ENCODE data around the gene ZSWIM7. TPM values are rescaled to one million over a fixed set of nuclear protein-coding genes. Genes with fewer than 3 reads are reported as not detected.

The ZSWIM7 gene
- total and polyA plus RNA-seq, 2 experiments from 2014 or later = 16.3 to 50.4 TPM

- peak overlapping the region; percentile 15; the same call in 1 of the 2 replicates for H3K27ac ChIP-seq (ENCODE audit: low read depth)
- peaks cover 6% of the 10 kb centered on the region for H3K27me3 Mint-ChIP-seq (ENCODE audit: insufficient read depth, low read depth, poor library complexity)
- no peak overlapping the region for H2AFZ ChIP-seq
- no peak overlapping the region for H3K4me2 ChIP-seq
- H3K27ac Mint-ChIP-seq = no peak overlapping the region
- peaks cover 16% of the 10 kb centered on the region for H3K36me3 ChIP-seq (ENCODE audit: insufficient read depth)
- DNase-seq (ENCODE audit: low spot score) (no peak), ATAC-seq (no peak)
- no peaks in the 10 kb centered on the region for H3F3A ChIP-seq (replicated peaks; ENCODE audit: low read depth)
- TF ChIP-seq CREB1 (CRISPR knock-in tag; IDR thresholded peaks at IDR 0.05; ENCODE audit: low read depth) = no peak
- TF ChIP-seq, protein P1, sequence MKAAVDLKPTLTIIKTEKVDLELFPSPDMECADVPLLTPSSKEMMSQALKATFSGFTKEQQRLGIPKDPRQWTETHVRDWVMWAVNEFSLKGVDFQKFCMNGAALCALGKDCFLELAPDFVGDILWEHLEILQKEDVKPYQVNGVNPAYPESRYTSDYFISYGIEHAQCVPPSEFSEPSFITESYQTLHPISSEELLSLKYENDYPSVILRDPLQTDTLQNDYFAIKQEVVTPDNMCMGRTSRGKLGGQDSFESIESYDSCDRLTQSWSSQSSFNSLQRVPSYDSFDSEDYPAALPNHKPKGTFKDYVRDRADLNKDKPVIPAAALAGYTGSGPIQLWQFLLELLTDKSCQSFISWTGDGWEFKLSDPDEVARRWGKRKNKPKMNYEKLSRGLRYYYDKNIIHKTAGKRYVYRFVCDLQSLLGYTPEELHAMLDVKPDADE (IDR thresholded peaks at IDR 0.05) = no peak
- no peak for TF ChIP-seq JUNB (IDR thresholded peaks at IDR 0.05; ENCODE audit: unreplicated experiment)
- TF ChIP-seq EZH2 (IDR thresholded peaks at IDR 0.05; ENCODE audit: low read depth, unreplicated experiment) = no peak
- TF ChIP-seq, protein P2, sequence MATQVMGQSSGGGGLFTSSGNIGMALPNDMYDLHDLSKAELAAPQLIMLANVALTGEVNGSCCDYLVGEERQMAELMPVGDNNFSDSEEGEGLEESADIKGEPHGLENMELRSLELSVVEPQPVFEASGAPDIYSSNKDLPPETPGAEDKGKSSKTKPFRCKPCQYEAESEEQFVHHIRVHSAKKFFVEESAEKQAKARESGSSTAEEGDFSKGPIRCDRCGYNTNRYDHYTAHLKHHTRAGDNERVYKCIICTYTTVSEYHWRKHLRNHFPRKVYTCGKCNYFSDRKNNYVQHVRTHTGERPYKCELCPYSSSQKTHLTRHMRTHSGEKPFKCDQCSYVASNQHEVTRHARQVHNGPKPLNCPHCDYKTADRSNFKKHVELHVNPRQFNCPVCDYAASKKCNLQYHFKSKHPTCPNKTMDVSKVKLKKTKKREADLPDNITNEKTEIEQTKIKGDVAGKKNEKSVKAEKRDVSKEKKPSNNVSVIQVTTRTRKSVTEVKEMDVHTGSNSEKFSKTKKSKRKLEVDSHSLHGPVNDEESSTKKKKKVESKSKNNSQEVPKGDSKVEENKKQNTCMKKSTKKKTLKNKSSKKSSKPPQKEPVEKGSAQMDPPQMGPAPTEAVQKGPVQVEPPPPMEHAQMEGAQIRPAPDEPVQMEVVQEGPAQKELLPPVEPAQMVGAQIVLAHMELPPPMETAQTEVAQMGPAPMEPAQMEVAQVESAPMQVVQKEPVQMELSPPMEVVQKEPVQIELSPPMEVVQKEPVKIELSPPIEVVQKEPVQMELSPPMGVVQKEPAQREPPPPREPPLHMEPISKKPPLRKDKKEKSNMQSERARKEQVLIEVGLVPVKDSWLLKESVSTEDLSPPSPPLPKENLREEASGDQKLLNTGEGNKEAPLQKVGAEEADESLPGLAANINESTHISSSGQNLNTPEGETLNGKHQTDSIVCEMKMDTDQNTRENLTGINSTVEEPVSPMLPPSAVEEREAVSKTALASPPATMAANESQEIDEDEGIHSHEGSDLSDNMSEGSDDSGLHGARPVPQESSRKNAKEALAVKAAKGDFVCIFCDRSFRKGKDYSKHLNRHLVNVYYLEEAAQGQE (IDR thresholded peaks at IDR 0.05; ENCODE audit: unreplicated experiment) = no peak
- no peak for TF ChIP-seq EZH2phosphoT487 (IDR thresholded peaks at IDR 0.05; ENCODE audit: unreplicated experiment)
- no peak overlapping the region for H3K4me3 Mint-ChIP-seq
- no peaks in the 10 kb centered on the region for H4K20me1 ChIP-seq (replicated peaks; ENCODE audit: insufficient read depth)
- H3K27me3 ChIP-seq (ENCODE audit: insufficient read depth) = no peaks in the 10 kb centered on the region
- H3K4me1 ChIP-seq (ENCODE audit: insufficient read depth) = peaks cover 5% of the 10 kb centered on the region; the same call in 1 of the 2 replicates
- H3K36me3 Mint-ChIP-seq (ENCODE audit: low read depth) = peaks cover 87% of the 10 kb centered on the region
- no peaks in the 10 kb centered on the region for H3K9me3 Mint-ChIP-seq
- no peak overlapping the region for H3K4me3 ChIP-seq
- peaks cover 3% of the 10 kb centered on the region; the same call in 2 of the 3 replicates for H3K4me1 Mint-ChIP-seq
- no peaks in the 10 kb centered on the region; the same call in 1 of the 2 replicates for H3K79me2 ChIP-seq (replicated peaks; ENCODE audit: insufficient read depth)
- no peaks in the 10 kb centered on the region for H3K9me2 ChIP-seq (ENCODE audit: insufficient read depth)
These were observed 36.8 kb upstream of the ZSWIM7 start for GRCh38 chr17:16036261-16036660.

DNA sequence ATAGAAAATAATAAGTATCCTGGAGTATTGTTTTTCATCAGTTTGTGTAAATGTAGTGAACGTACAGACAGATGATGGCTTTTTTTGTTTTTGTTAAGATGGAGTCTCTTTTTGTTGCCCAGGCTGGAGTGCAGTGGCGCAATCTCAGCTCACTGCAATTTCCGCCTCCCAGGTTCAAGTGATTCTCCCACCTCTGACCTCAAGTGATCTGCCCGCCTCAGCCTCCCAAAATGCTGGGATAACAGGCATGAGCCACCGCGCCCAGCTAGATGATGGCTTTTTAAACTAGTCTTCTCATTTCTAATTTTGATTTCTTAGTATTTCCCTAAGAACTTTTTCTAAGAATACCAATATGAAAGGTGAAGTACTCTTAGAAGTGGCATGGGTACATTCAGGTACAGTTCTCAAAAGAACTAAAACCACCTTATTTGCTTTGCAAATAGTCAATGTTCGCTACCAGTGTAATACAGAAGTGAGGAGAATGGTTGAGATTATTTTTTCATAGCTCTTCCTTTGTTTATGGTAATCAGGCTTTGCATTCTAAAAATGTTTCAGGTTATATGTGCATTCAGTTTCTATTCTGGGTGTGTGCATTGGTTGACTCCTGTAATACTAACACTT, 34.3 kb upstream of the ZSWIM7 start:
- H2AFZ ChIP-seq = no peak overlapping the region
- no peaks in the 10 kb centered on the region for H4K20me1 ChIP-seq (replicated peaks; ENCODE audit: insufficient read depth)
- no peaks in the 10 kb centered on the region; the same call in 1 of the 2 replicates for H3K79me2 ChIP-seq (replicated peaks; ENCODE audit: insufficient read depth)
- no peak overlapping the region for H3K4me3 ChIP-seq
- H3K4me1 Mint-ChIP-seq = peaks cover 3% of the 10 kb centered on the region; the same call in 2 of the 3 replicates
- no peaks in the 10 kb centered on the region for H3F3A ChIP-seq (replicated peaks; ENCODE audit: low read depth)
- peaks cover 3% of the 10 kb centered on the region for H3K27me3 Mint-ChIP-seq (ENCODE audit: insufficient read depth, low read depth, poor library complexity)
- no peaks in the 10 kb centered on the region for H3K9me3 Mint-ChIP-seq
- H3K27me3 ChIP-seq (ENCODE audit: insufficient read depth) = no peaks in the 10 kb centered on the region
- ATAC-seq (no peak), DNase-seq (ENCODE audit: low spot score) (no peak)
- H3K27ac Mint-ChIP-seq = peak overlapping the region; percentile 25
- 0 out of 2 replicates have a peak overlapping the region, but pooled peaks have one; percentile 6 for H3K27ac ChIP-seq (ENCODE audit: low read depth)
- H3K4me2 ChIP-seq = peak overlapping the region; percentile 53; the same call in 1 of the 2 replicates
- H3K4me1 ChIP-seq (ENCODE audit: insufficient read depth) = peaks cover 5% of the 10 kb centered on the region; the same call in 1 of the 2 replicates
- no peak overlapping the region for H3K4me3 Mint-ChIP-seq
- no peaks in the 10 kb centered on the region for H3K9me2 ChIP-seq (ENCODE audit: insufficient read depth)
- peaks cover 88% of the 10 kb centered on the region for H3K36me3 Mint-ChIP-seq (ENCODE audit: low read depth)
- peaks cover 18% of the 10 kb centered on the region for H3K36me3 ChIP-seq (ENCODE audit: insufficient read depth)
- TF ChIP-seq CREB1 (CRISPR knock-in tag; IDR thresholded peaks at IDR 0.05; ENCODE audit: low read depth) = no peak
- TF ChIP-seq POLR2AphosphoS5 (IDR thresholded peaks at IDR 0.05; ENCODE audit: low read depth) = no peak
- TF ChIP-seq, protein P2 (IDR thresholded peaks at IDR 0.05; ENCODE audit: unreplicated experiment) = no peak
- TF ChIP-seq JUNB (IDR thresholded peaks at IDR 0.05; ENCODE audit: unreplicated experiment) = no peak
- TF ChIP-seq ZNF331 (CRISPR knock-in tag; IDR thresholded peaks at IDR 0.05; ENCODE audit: low read depth) = no peak
- no peak for TF ChIP-seq EZH2 (IDR thresholded peaks at IDR 0.05; ENCODE audit: low read depth, unreplicated experiment)
- no peak for TF ChIP-seq CTCF (conservative IDR thresholded peaks at IDR 0.05; ENCODE audit: low read depth in 2 of 2)
- no peak for TF ChIP-seq NANOG (IDR thresholded peaks at IDR 0.05; ENCODE audit: borderline replicate concordance)
- no peak for TF ChIP-seq STAT1 (IDR thresholded peaks at IDR 0.05; ENCODE audit: unreplicated experiment)
- TF ChIP-seq ZNF114 (CRISPR knock-in tag; IDR thresholded peaks at IDR 0.05) = no peak
